B cell (primary cell): ENCODE data around the gene PSMA3. TPM values are rescaled to one million over a fixed set of nuclear protein-coding genes. Genes with fewer than 3 reads are reported as not detected.
A peak's percentile ranks its signal among the peaks of the same experiment; 100 is the strongest.

Source experiments
- ATAC-seq: fragments of 200-7000 bp; cut with Tn5 transposase; one replicate; pipeline ENCODE4 v1.10.0; 2021; ENCODE audit warnings: low read depth, mild to moderate bottlenecking, moderate number of reproducible peaks, moderate library complexity
- CTCF ChIA-PET: fragments of 350-600 bp; sonication (Branson Sonifier 250); formaldehyde crosslinking; loops from one replicate; lab custom pipeline; 2021; ENCODE audit warnings: antibody characterized with exemption, inconsistent platforms; lab: Charles Lee
- POLR2A ChIA-PET: fragments of 350-600 bp; sonication (Branson Sonifier 250); formaldehyde crosslinking; loops from one replicate; lab custom pipeline; 2021; ENCODE audit warnings: antibody characterized with exemption; lab: Charles Lee
- DNase-seq: peaks from one replicate; pipeline ENCODE4 v3.0.0; 2013
- H2AFZ ChIP-seq: 2 replicates; pipeline ENCODE4 v1.6.1; 2012; ENCODE audit warnings: mild to moderate bottlenecking, low read depth, low read length; ENCODE audit not compliant: insufficient read depth, poor library complexity, severe bottlenecking
- H3K27ac ChIP-seq, 2 donors: 1 replicate in 1 of 2; 2 replicates in 1 of 2; pipeline ENCODE4 v1.5.1; 2012 to 2013; ENCODE audit warnings: low read length in 2 of 2, mild to moderate bottlenecking in 2 of 2, moderate library complexity in 1 of 2
- H3K27me3 ChIP-seq, 4 experiments: fragments of 200-600 bp in 1 of 4; sonication (generic) in 1 of 4; replicated peaks in 1 of 4; 1 replicate in 2 of 4; 2 replicates in 2 of 4; pipeline versions ENCODE4 v1.6.1 to v1.7.0; 2013 to 2016; ENCODE audit warnings: low read length in 3 of 4, mild to moderate bottlenecking in 2 of 4, mixed read lengths in 1 of 4, moderate library complexity in 1 of 4; ENCODE audit not compliant: insufficient read depth in 4 of 4, control insufficient read depth in 3 of 4; ENCODE audit errors: control extremely low read depth in 1 of 4
- H3K36me3 ChIP-seq, 2 experiments: replicated peaks in 1 of 2; 1 replicate in 1 of 2; 2 replicates in 1 of 2; pipeline versions ENCODE4 v1.6.1 to v1.7.1; 2013; ENCODE audit warnings: low read length in 1 of 2; ENCODE audit not compliant: insufficient read depth in 2 of 2, control insufficient read depth in 1 of 2; ENCODE audit errors: control extremely low read depth in 1 of 2, extremely low read depth in 1 of 2
- H3K4me1 ChIP-seq, 2 donors: fragments of 200-600 bp in 1 of 2; sonication (generic) in 1 of 2; 1 replicate in 1 of 2; 2 replicates in 1 of 2; pipeline versions ENCODE4 v1.5.1 to v1.6.1; 2013 to 2017; ENCODE audit warnings: low read length in 2 of 2; ENCODE audit not compliant: control insufficient read depth in 2 of 2, insufficient read depth in 2 of 2
- H3K4me2 ChIP-seq: replicated peaks from 2 replicates; pipeline ENCODE3; 2012; ENCODE audit warnings: mild to moderate bottlenecking, low read depth, low read length; ENCODE audit not compliant: poor library complexity, severe bottlenecking
- H3K4me3 ChIP-seq, 5 experiments: fragments of 200-600 bp in 1 of 5; sonication (generic) in 1 of 5; 1 replicate in 3 of 5; 2 replicates in 2 of 5; pipeline versions ENCODE4 v1.5.1 to v1.7.0; 2011 to 2016; ENCODE audit warnings: low read length in 4 of 5, mild to moderate bottlenecking in 4 of 5, low read depth in 2 of 5, control low read depth in 1 of 5, moderate library complexity in 1 of 5; ENCODE audit not compliant: insufficient read depth in 1 of 5; ENCODE audit errors: control extremely low read depth in 1 of 5, extremely low read depth in 1 of 5
- H3K79me2 ChIP-seq: fragments of 200-600 bp; sonication (generic); one replicate; pipeline ENCODE4 v1.6.0; 2016; ENCODE audit warnings: low read length; ENCODE audit not compliant: control insufficient read depth, insufficient read depth
- H3K9ac ChIP-seq: fragments of 200-600 bp; sonication (generic); 2 replicates; pipeline ENCODE4 v1.6.1; 2017; ENCODE audit warnings: mild to moderate bottlenecking, low read length, moderate library complexity
- H3K9me3 ChIP-seq, 3 donors: one replicate each; pipeline versions ENCODE4 v1.6.1 to v1.7.1; 2013; ENCODE audit warnings: low read length in 2 of 3; ENCODE audit not compliant: control insufficient read depth in 2 of 3, insufficient read depth in 1 of 3; ENCODE audit errors: control extremely low read depth in 1 of 3
- H4K20me1 ChIP-seq: 2 replicates; pipeline ENCODE4 v1.6.0; 2012; ENCODE audit warnings: mild to moderate bottlenecking, low read length; ENCODE audit not compliant: insufficient read depth, control insufficient read depth, poor library complexity, severe bottlenecking
- H3K27ac Mint-ChIP-seq: one replicate; pipeline ENCODE4 v1.8.0; 2021; ENCODE audit warnings: mixed read lengths
- H3K27me3 Mint-ChIP-seq: one replicate; pipeline ENCODE4 v1.8.0; 2021; ENCODE audit warnings: mixed read lengths
- H3K4me1 Mint-ChIP-seq: one replicate; pipeline ENCODE4 v1.8.0; 2021; ENCODE audit warnings: mixed read lengths
- H3K4me3 Mint-ChIP-seq: one replicate; pipeline ENCODE4 v1.8.0; 2021; ENCODE audit warnings: mixed read lengths
- H3K9me3 Mint-ChIP-seq: one replicate; pipeline ENCODE4 v1.8.0; 2022; ENCODE audit warnings: mixed read lengths; ENCODE audit not compliant: insufficient read depth
- CTCF ChIP-seq: fragments of 200-600 bp; IDR thresholded peaks from one replicate; pipeline ENCODE4 v1.8.0; 2022; ENCODE audit warnings: antibody characterized with exemption, mild to moderate bottlenecking
- EZH2 ChIP-seq: IDR thresholded peaks from 2 replicates; pipeline ENCODE4 v1.6.1; 2012; ENCODE audit warnings: borderline replicate concordance, low read depth, mild to moderate bottlenecking, moderate library complexity, low read length; ENCODE audit not compliant: insufficient read depth, poor library complexity, severe bottlenecking
- WGBS: methylation state at CpG from one replicate; pipeline ENCODE4 v1.1.5; 2013; ENCODE audit warnings: missing lambda C conversion rate; ENCODE audit not compliant: insufficient coverage; 5-methylcytosine and 5-hydroxymethylcytosine counted together
- intact Hi-C: fragments of 100-400 bp; cut with micrococcal nuclease; formaldehyde crosslinking; loops from one replicate; pipeline ENCODE4 v1.10.0; 2022
- polyA plus RNA-seq: library from polyadenylated mRNA; depleted of rRNA; stranded (reverse); fragments of >200 nt; gene quantifications from 2 replicates; pipeline ENCODE4 v1.2.3, GENCODE V29; 2012
- total RNA-seq, 2 donors: library from RNA; stranded (reverse); fragments of 120-200 nt in 1 of 2; gene quantifications; 1 replicate in 1 of 2; 2 replicates in 1 of 2; pipeline versions ENCODE4 v1.2.3 to v1.2.4, GENCODE V29; 2013 to 2022

The PSMA3 gene
- total and polyA plus RNA-seq, 2 donors (not counting 1 experiment from before 2014, with no cell fraction given) = 57.3 to 99.2 TPM

- H3K4me3 Mint-ChIP-seq = no peak within 1 kb of the TSS
- Histone ChIP-seq H4K20me1 (peaks cover 36% of the 10 kb centered on the region), H3K9ac (peak within 1 kb of the TSS; percentile 94), H3K9me3 (no peaks in the 10 kb centered on the region), H3K27ac (peak within 1 kb of the TSS; percentile 96 to 98), H3K4me3 (peak within 1 kb of the TSS; percentile 85 to 98 (median 91)), H3K4me2 (peak within 1 kb of the TSS; percentile 82), H3K4me1 (peaks cover 21 to 33% of the 10 kb centered on the region in 2 donors), H2AFZ (peak within 1 kb of the TSS; percentile 93), H3K27me3 (no peaks in the 10 kb centered on the region), H3K79me2 (peaks cover 82% of the 10 kb centered on the region), H3K36me3 (peaks cover 15 to 35% of the 10 kb centered on the region in 2 experiments)
- ChIA-PET CTCF (interaction anchor here (0.7 to 2.0 kb wide), 7 partner anchors 11 to 129 kb away, joined by 3 to 5 read pairs (median 4); partner anchors contain the start of genes KIAA0586, PSMA3, TIMM9 and TOMM20L), POLR2A (interaction anchor here (0.6 to 2.8 kb wide), 9 partner anchors 13 to 132 kb away, joined by 3 to 23 read pairs (median 3); partner anchors contain the start of genes ACTR10, KIAA0586, PSMA3 and TIMM9)
- DNase-seq = peak; percentile 72
- H3K4me1 Mint-ChIP-seq = peaks cover 40% of the 10 kb centered on the region
- no peak for TF ChIP-seq CTCF
- no peak for TF ChIP-seq EZH2
- no peaks in the 10 kb centered on the region for H3K9me3 Mint-ChIP-seq
- no peaks in the 10 kb centered on the region for H3K27me3 Mint-ChIP-seq
- H3K27ac Mint-ChIP-seq = peak within 1 kb of the TSS; percentile 87
- under 1% methylated on average over 68 of the region's 79 CpGs for WGBS
- peak; percentile 8 for ATAC-seq
- intact Hi-C loops = loop anchor here (1.0 to 5.0 kb wide), 6 partner anchors 17 to 1949 kb away; partner anchors contain the start of genes KIAA0586, PPM1A, PSMA3 and TIMM9
Measured at GRCh38 chr14:58298477-58299400, 54.1 kb downstream of the PSMA3 start, which contains the start of gene ARID4A. Gene ARID4A, plus strand, starts transcription at chr14:58298555. Its CDS starts 1,300 bp downstream, at chr14:58299855.
